Gastroesophageal sphincter (tissue), 4 donors: ENCODE data around the gene BNIP5. TPM values are rescaled to one million over a fixed set of nuclear protein-coding genes. Genes with fewer than 3 reads are reported as not detected.

Experiments
- ATAC-seq: fragments of 150-250 bp; one replicate; pipeline ENCODE4 v1.9.1; 2016; ENCODE audit warnings: mild to moderate bottlenecking, moderate library complexity
- H3K27ac ChIP-seq, 4 donors: fragments of 200-600 bp; sonication (generic) in 3 of 4; 1 replicate in 3 of 4; 2 replicates in 1 of 4; pipeline ENCODE4 v1.5.1; 2016 to 2019
- H3K27me3 ChIP-seq: fragments of 200-600 bp; sonication (generic); one replicate; pipeline ENCODE4 v1.5.1; 2019
- H3K36me3 ChIP-seq, 2 donors: fragments of 200-600 bp; sonication (generic); one replicate each; pipeline ENCODE4 v1.5.1; 2019; ENCODE audit warnings: control low read depth in 1 of 2
- H3K4me1 ChIP-seq, 3 donors: fragments of 200-600 bp; sonication (generic); 1 replicate in 2 of 3; 2 replicates in 1 of 3; pipeline ENCODE4 v1.5.1; 2016 to 2019; ENCODE audit warnings: control low read depth in 2 of 3
- H3K4me3 ChIP-seq, 2 donors: fragments of 200-600 bp; sonication (generic); one replicate each; pipeline ENCODE4 v1.5.1; 2019; ENCODE audit warnings: mild to moderate bottlenecking in 1 of 2, moderate library complexity in 1 of 2
- H3K9me3 ChIP-seq, 3 donors: fragments of 200-600 bp; sonication (generic); one replicate each; pipeline ENCODE4 v1.5.1; 2017 to 2019; ENCODE audit warnings: control low read depth in 2 of 3
- EP300 ChIP-seq: sonication (generic); formaldehyde crosslinking; IDR thresholded peaks from one replicate; pipeline ENCODE4 v1.6.1; 2017; ENCODE audit warnings: antibody characterized with exemption, mild to moderate bottlenecking
- POLR2A ChIP-seq, 2 donors: fragments of 450-650 bp; IDR thresholded peaks; one replicate each; pipeline ENCODE4 v1.6.1; 2017; ENCODE audit warnings: antibody characterized with exemption in 2 of 2, mild to moderate bottlenecking in 2 of 2, moderate library complexity in 1 of 2
- POLR2AphosphoS5 ChIP-seq: sonication (generic); formaldehyde crosslinking; IDR thresholded peaks from one replicate; pipeline ENCODE4 v1.6.1; 2017; ENCODE audit warnings: antibody characterized with exemption
- WGBS, 2 donors: methylation state at CpG; one replicate each; pipeline ENCODE4 v1.1.5; 2018; ENCODE audit warnings: low coverage in 1 of 2; 5-methylcytosine and 5-hydroxymethylcytosine counted together
- total RNA-seq, 4 donors: library from RNA; depleted of rRNA; stranded (reverse); fragments of >200 nt; gene quantifications; one replicate each; pipeline ENCODE4 v1.1.0, GENCODE V29; 2016
- TF ChIP-seq, protein P1 (sequence below), 4 experiments: fragments of 200-600 bp in 2 of 4; fragments of 450-650 bp in 2 of 4; sonication (generic) in 1 of 4; IDR thresholded peaks; one replicate each; pipeline ENCODE4 v1.5.1; 2017 to 2019; ENCODE audit warnings: antibody characterized with exemption in 4 of 4, mild to moderate bottlenecking in 2 of 4, moderate library complexity in 2 of 4

The BNIP5 gene
- total RNA-seq, 4 donors from 2014 or later, result not detected

GRCh38 chr6:36297051-36297450 is 39.6 kb downstream of the BNIP5 start:
- no peak overlapping the region for H3K4me3 ChIP-seq
- H3K4me1 ChIP-seq, result peaks cover 0 to 10% (median 0%) of the 10 kb centered on the region in 3 donors
- no peak overlapping the region for H3K27ac ChIP-seq
- H3K27me3 ChIP-seq, result peaks cover 20% of the 10 kb centered on the region
- TF ChIP-seq EP300 (no peak), POLR2AphosphoS5 (no peak), POLR2A (IDR thresholded peaks at IDR 0.05) (no peak)
- TF ChIP-seq, protein P1, sequence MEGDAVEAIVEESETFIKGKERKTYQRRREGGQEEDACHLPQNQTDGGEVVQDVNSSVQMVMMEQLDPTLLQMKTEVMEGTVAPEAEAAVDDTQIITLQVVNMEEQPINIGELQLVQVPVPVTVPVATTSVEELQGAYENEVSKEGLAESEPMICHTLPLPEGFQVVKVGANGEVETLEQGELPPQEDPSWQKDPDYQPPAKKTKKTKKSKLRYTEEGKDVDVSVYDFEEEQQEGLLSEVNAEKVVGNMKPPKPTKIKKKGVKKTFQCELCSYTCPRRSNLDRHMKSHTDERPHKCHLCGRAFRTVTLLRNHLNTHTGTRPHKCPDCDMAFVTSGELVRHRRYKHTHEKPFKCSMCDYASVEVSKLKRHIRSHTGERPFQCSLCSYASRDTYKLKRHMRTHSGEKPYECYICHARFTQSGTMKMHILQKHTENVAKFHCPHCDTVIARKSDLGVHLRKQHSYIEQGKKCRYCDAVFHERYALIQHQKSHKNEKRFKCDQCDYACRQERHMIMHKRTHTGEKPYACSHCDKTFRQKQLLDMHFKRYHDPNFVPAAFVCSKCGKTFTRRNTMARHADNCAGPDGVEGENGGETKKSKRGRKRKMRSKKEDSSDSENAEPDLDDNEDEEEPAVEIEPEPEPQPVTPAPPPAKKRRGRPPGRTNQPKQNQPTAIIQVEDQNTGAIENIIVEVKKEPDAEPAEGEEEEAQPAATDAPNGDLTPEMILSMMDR (IDR thresholded peaks at IDR 0.05), result no peak
- H3K36me3 ChIP-seq, result no peaks in the 10 kb centered on the region
- no peak for ATAC-seq
- H3K9me3 ChIP-seq, result no peaks in the 10 kb centered on the region
- 78 to 81% methylated on average over 5 to 6 of the region's 6 CpGs for WGBS, 2 donors

GRCh38 chr6:36296240-36296639 is 40.4 kb downstream of the BNIP5 start:
- peaks cover 0 to 2% (median 0%) of the 10 kb centered on the region in 3 donors for H3K4me1 ChIP-seq
- peaks cover 20% of the 10 kb centered on the region for H3K27me3 ChIP-seq
- H3K9me3 ChIP-seq, result no peaks in the 10 kb centered on the region
- no peak for ATAC-seq
- WGBS, 2 donors, result 44 to 50% methylated on average over 1 of the region's 1 CpG
- no peak overlapping the region for H3K27ac ChIP-seq
- no peak for TF ChIP-seq POLR2A (IDR thresholded peaks at IDR 0.05)
- TF ChIP-seq POLR2AphosphoS5, result no peak
- H3K4me3 ChIP-seq, result no peak overlapping the region
- no peaks in the 10 kb centered on the region for H3K36me3 ChIP-seq

DNA sequence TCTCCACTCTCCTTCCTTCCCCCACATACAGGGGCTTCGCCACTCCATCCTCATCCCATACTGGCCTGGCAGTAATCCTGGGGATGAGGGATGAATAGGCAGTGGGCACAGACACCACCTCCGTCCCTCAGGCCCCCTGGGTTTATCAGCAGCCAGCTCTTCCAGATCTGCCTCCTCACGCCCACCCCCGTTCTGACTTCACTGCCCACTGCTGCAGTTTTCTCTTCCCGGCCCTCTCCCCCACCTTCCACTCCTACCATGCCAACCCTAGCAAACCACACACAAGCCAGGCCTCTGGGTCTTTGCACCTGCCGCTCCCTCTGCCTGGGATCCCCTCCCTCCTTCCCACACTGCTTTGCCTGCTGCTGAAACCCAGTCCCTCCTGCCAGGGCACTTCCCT is 44.5 kb downstream of the BNIP5 start:
- no peak for ATAC-seq
- Histone ChIP-seq H3K9me3 (no peaks in the 10 kb centered on the region), H3K36me3 (no peaks in the 10 kb centered on the region), H3K27me3 (peaks cover 24% of the 10 kb centered on the region), H3K27ac (no peak overlapping the region), H3K4me3 (no peak overlapping the region), H3K4me1 (no peaks in the 10 kb centered on the region)
- no peak for TF ChIP-seq POLR2AphosphoS5
- TF ChIP-seq, protein P1 (IDR thresholded peaks at IDR 0.05), result no peak
- no peak for TF ChIP-seq EP300
- no peak for TF ChIP-seq POLR2A (IDR thresholded peaks at IDR 0.05)
- 83 to 100% methylated on average over 2 to 4 of the region's 6 CpGs for WGBS, 2 donors

GRCh38 chr6:36290668-36291620 is 45.7 kb downstream of the BNIP5 start:
- 78 to 85% methylated on average over 4 to 15 of the region's 23 CpGs for WGBS, 2 donors
- TF ChIP-seq POLR2AphosphoS5, result no peak
- no peak for TF ChIP-seq POLR2A (IDR thresholded peaks at IDR 0.05)
- TF ChIP-seq EP300, result no peak
- Histone ChIP-seq H3K4me1 (no peaks in the 10 kb centered on the region), H3K4me3 (no peak overlapping the region), H3K36me3 (no peaks in the 10 kb centered on the region), H3K27ac (no peak overlapping the region), H3K27me3 (peaks cover 32% of the 10 kb centered on the region), H3K9me3 (no peaks in the 10 kb centered on the region)
- ATAC-seq, result no peak

- Histone ChIP-seq H3K4me3 (no peak overlapping the region), H3K27me3 (peaks cover 45% of the 10 kb centered on the region), H3K9me3 (no peaks in the 10 kb centered on the region), H3K27ac (no peak overlapping the region), H3K36me3 (no peaks in the 10 kb centered on the region), H3K4me1 (no peaks in the 10 kb centered on the region)
- TF ChIP-seq POLR2AphosphoS5, result no peak
- TF ChIP-seq EP300, result no peak
- TF ChIP-seq, protein P1 (IDR thresholded peaks at IDR 0.05), result no peak
- no peak for TF ChIP-seq POLR2A (IDR thresholded peaks at IDR 0.05)
- WGBS, 2 donors, result 20 to 88% methylated on average over 1 to 2 of the region's 7 CpGs
- ATAC-seq, result no peak
These were observed 47.3 kb downstream of the BNIP5 start for GRCh38 chr6:36289281-36289878.
